PFSK-1 (cell line): Measurements from ENCODE around the gene AIG1.

ENCODE experiments used
- POLR2AphosphoS5 ChIP-seq: IDR thresholded peaks from 2 replicates; pipeline ENCODE4 v1.6.1; 2012; ENCODE audit warnings: low read depth, mild to moderate bottlenecking, control low read depth, low read length, moderate library complexity
- SIN3A ChIP-seq: IDR thresholded peaks from 2 replicates; pipeline ENCODE4 v1.6.1; 2012; ENCODE audit warnings: mild to moderate bottlenecking, low read length, moderate library complexity, borderline replicate concordance; ENCODE audit not compliant: insufficient read depth
- TAF1 ChIP-seq: IDR thresholded peaks from 2 replicates; pipeline ENCODE4 v1.6.1; 2012; ENCODE audit warnings: low read length, control low read depth, borderline replicate concordance; ENCODE audit not compliant: insufficient read depth
- TF ChIP-seq, protein P1 (sequence below), 2 experiments: IDR thresholded peaks; 2 replicates each; pipeline versions ENCODE4 v1.6.1 to v1.8.0; 2011 to 2012; ENCODE audit warnings: low read depth in 2 of 2, low read length in 2 of 2, control low read depth in 1 of 2, inconsistent platforms in 1 of 2, mild to moderate bottlenecking in 1 of 2, moderate library complexity in 1 of 2; ENCODE audit not compliant: insufficient read depth in 1 of 2

DNA sequence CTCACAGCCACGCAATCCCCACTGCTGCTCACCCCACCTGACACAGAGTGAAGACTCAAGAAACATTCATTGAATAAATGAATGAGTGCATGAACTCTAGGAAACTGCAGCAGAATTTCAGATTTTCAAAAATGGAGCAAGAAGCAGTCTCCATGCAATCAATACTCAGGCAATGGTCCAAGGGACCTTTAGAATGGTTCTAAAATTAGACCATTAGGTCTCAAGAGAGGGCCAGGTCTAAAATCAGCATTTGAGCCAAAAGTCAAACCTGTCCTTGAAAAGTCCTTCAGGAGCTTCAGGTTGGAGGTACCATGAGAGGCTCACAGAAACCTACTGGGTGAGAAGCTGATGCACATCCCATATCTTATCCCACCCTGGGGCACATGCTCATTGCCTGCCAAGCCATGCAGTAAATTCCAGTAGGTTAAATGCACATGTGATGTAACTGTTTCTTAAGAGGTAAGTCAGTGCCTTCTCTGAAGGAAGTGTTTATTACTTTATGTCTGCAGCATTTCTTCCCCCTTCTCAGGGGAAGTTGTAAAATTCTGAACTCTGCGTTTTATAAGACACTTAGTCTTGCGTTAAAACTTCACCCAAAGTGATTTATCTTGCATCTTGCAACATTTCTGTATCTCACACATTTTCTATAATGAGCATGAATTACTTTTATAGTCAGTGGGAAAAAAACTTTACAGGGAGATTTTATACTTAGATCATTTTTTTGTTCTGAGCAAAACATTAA, 263.2 kb downstream of the AIG1 start:
- TF ChIP-seq, protein P1, sequence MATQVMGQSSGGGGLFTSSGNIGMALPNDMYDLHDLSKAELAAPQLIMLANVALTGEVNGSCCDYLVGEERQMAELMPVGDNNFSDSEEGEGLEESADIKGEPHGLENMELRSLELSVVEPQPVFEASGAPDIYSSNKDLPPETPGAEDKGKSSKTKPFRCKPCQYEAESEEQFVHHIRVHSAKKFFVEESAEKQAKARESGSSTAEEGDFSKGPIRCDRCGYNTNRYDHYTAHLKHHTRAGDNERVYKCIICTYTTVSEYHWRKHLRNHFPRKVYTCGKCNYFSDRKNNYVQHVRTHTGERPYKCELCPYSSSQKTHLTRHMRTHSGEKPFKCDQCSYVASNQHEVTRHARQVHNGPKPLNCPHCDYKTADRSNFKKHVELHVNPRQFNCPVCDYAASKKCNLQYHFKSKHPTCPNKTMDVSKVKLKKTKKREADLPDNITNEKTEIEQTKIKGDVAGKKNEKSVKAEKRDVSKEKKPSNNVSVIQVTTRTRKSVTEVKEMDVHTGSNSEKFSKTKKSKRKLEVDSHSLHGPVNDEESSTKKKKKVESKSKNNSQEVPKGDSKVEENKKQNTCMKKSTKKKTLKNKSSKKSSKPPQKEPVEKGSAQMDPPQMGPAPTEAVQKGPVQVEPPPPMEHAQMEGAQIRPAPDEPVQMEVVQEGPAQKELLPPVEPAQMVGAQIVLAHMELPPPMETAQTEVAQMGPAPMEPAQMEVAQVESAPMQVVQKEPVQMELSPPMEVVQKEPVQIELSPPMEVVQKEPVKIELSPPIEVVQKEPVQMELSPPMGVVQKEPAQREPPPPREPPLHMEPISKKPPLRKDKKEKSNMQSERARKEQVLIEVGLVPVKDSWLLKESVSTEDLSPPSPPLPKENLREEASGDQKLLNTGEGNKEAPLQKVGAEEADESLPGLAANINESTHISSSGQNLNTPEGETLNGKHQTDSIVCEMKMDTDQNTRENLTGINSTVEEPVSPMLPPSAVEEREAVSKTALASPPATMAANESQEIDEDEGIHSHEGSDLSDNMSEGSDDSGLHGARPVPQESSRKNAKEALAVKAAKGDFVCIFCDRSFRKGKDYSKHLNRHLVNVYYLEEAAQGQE (IDR thresholded peaks at IDR 0.05; ENCODE audit: insufficient read depth in 1 of 2, low read depth in 2 of 2, low read length in 2 of 2): no peak
- no peak for TF ChIP-seq TAF1
- no peak for TF ChIP-seq POLR2AphosphoS5
- TF ChIP-seq SIN3A: no peak
